ENCODE results near the gene CCDC51.

GRCh38 chr3:48446425-48447193, 6.7 kb upstream of the CCDC51 start, which contains the start of gene ATRIP:
- no peak for TF ChIP-seq CTCF (IDR thresholded peaks at IDR 0.05)
- TF ChIP-seq POLR2AphosphoS5 (IDR thresholded peaks at IDR 0.05) = peak; percentile 90 to 98 (median 96)
- TF ChIP-seq POLR2A (IDR thresholded peaks at IDR 0.05) = peak; percentile 74 to 77
- TF ChIP-seq EP300 (IDR thresholded peaks at IDR 0.05) = no peak
